Stomach (tissue), 4 donors: ENCODE data around the gene OR5H2.

Source experiments
- CTCF ChIP-seq, 7 experiments: fragments of 450-650 bp in 4 of 7; fragments of 200-600 bp in 3 of 7; sonication (generic) in 3 of 7; IDR thresholded peaks; one replicate each; pipeline ENCODE4 v1.5.1; 2016 to 2019; ENCODE audit warnings: antibody characterized with exemption in 7 of 7, control low read depth in 2 of 7, mild to moderate bottlenecking in 1 of 7
- EP300 ChIP-seq: sonication (generic); formaldehyde crosslinking; IDR thresholded peaks from one replicate; pipeline ENCODE4 v1.6.1; 2017; ENCODE audit warnings: antibody characterized with exemption

- TF ChIP-seq CTCF (IDR thresholded peaks at IDR 0.05), result no peak
- no peak for TF ChIP-seq EP300
Observed at GRCh38 chr3:98282205-98282604, at the start of gene OR5H2.
